ENCODE measurements around the gene SP110. TPM values are rescaled to one million over a fixed set of nuclear protein-coding genes. Genes with fewer than 3 reads are reported as not detected.
"Not testable (repeated sequence)": the region's sequence is repeated elsewhere in the genome, so short reads cannot be mapped to it uniquely, and the experiment has no call there.

The SP110 gene
- total RNA-seq, 1 donor from 2014 or later: 10.6 TPM

DNA sequence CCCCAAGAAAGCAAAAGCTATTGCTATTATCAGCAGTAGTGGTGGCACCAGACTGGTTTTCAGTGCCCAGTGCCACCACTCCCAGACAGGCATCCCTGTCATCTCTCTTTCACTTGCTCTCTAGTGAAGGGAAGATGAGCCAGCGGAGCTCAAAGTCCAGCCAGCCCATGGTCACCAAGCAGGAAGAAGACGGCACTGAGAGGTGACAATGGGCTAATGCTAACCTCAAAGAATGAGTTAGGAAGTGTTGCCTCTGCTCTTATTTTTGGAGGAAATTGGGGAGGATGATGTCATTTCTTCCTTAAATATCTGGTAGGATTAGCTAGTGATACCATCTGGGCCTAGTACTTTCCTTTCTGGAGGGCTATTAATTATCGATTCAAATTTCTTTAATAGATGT, 7.4 kb upstream of the SP110 start:
- ATAC-seq: no peak
- intact Hi-C loops (cut with micrococcal nuclease): no loop called here

DNA sequence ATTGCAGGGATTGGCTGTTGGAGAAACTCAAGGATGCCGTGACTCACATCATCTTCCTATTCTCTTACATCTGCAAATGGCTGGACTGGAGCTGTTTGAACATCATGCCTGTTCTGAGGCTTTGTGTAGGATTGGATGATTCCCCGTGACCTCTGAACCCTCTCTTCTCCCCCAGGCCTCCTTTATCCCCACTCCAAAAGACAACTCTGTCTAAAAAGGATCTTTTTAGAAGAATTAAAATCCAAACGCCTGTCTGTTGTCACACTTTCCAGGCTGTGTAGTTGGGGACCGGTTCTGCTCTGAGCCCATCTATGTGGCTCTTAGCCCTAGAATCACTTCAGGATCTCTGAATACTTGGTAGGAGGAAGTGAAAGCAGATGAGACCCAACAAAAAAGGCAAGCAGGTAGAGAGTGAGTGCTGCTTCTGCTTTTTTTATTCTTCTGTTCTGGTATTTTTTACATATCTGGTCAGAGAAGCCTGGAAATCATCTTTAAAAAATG, 6.3 kb upstream of the SP110 start:
- intact Hi-C loops (cut with micrococcal nuclease): no loop called here
- ATAC-seq (no peak), DNase-seq (no peak)

More for the DNA sequence above, 7.4 kb upstream of the SP110 start:
- no peak for DNase-seq

- peak; percentile 65 for ATAC-seq
- peak; percentile 40 for DNase-seq
- intact Hi-C loops (cut with micrococcal nuclease): no loop called here
Observed at GRCh38 chr2:230225486-230225885, 5.7 kb upstream of the SP110 start, which contains the start of gene SP140. Gene SP140 (plus strand): TSS chr2:230225736. CDS start chr2:230225845, 109 bp downstream.

DNA sequence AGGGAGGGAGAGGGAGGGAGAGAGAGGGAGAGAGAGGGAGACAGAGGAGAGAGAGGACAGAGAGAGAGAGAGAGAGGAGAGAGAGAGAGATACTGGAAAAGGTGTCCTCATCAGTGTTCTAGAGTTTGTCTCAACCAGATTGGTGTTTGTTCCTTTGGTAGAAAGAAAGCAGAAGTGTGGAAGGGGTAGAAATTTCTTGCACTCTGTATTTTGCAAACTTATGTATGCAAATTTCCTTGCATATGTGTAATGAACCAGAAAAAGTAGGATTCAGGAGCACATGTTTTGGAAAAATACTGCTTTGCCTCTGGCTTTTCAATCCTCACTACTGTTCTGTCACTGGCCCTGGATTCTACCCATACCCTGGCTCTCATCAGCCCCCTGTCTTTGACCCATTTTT, 4.7 kb upstream of the SP110 start:
- no peak for DNase-seq
- no peak for ATAC-seq
- intact Hi-C loops (cut with micrococcal nuclease): no loop called here

GRCh38 chr2:230222829-230223228, 3.0 kb upstream of the SP110 start:
- intact Hi-C loops (cut with micrococcal nuclease): not testable (repeated sequence)

GRCh38 chr2:230221493-230221892, 1.7 kb upstream of the SP110 start:
- no peak for DNase-seq

More at GRCh38 chr2:230222829-230223228, 3.0 kb upstream of the SP110 start:
- not testable (repeated sequence) for DNase-seq, ATAC-seq

GRCh38 chr2:230220347-230220969, 674 bp upstream of the SP110 start:
- no peak for DNase-seq
- ATAC-seq: no peak
- intact Hi-C loops (cut with micrococcal nuclease): no loop called here

More at GRCh38 chr2:230221493-230221892, 1.7 kb upstream of the SP110 start:
- intact Hi-C loops (cut with micrococcal nuclease): no loop called here
- ATAC-seq: no peak

- intact Hi-C loops (cut with micrococcal nuclease): no loop called here
- ATAC-seq (peak; percentile 36), DNase-seq (no peak)
Observed at GRCh38 chr2:230218421-230218820, 1.4 kb downstream of the SP110 start.

GRCh38 chr2:230217424-230217823, 2.4 kb downstream of the SP110 start:
- intact Hi-C loops (cut with micrococcal nuclease): no loop called here
- no peak for ATAC-seq
- DNase-seq: no peak

DNA sequence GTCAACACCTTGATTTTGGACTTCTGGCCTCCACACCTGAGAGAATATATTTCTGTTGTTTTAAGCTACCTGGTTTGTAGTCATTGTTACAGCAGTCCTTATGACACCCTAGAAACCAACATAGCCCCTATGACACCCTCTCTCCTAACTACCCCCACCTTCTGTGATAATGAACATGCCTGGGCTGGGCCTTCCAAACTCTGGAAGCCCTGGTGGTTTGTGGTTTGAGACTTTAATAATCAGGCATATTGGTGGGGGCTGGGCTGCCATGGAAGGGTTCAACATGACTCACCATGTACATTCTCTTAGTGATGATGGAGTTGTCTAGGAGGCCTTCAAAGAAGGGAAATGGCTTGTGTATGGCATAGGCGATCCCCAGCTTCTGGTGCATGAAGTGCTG, 3.3 kb downstream of the SP110 start:
- DNase-seq: no peak
- intact Hi-C loops (cut with micrococcal nuclease): no loop called here
- ATAC-seq: no peak

GRCh38 chr2:230209422-230210051, 10.2 kb downstream of the SP110 start:
- intact Hi-C loops (cut with micrococcal nuclease): no loop called here
- no peak for DNase-seq

DNA sequence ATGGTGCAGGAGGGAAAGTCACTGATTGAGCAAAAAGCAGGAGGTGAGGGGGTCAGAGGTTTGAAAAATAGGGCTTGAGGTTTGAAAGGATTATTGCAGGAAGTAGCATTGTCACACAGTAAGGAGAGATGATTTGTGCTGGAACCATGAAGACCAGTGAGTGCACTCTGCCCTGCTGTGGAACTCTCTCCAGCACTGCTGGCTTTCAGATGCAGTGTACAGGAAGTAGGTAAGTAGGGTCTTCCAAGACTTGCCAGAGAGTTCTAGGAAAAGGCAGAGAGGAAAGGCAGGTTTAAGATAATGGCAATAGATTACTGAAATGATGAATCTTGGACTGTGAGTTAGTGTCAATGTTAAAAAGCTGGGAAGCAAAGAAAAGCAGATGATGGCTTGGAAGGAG, 11.2 kb downstream of the SP110 start:
- intact Hi-C loops (cut with micrococcal nuclease): no loop called here
- no peak for ATAC-seq

More at GRCh38 chr2:230209422-230210051, 10.2 kb downstream of the SP110 start:
- ATAC-seq: no peak

GRCh38 chr2:230205721-230206120, 14.1 kb downstream of the SP110 start:
- DNase-seq (no peak), ATAC-seq (no peak)
- intact Hi-C loops (cut with micrococcal nuclease): no loop called here

More for the DNA sequence above, 11.2 kb downstream of the SP110 start:
- DNase-seq: no peak

GRCh38 chr2:230205034-230205433, 14.8 kb downstream of the SP110 start:
- ATAC-seq (no peak), DNase-seq (no peak)
- intact Hi-C loops (cut with micrococcal nuclease): no loop called here

DNA sequence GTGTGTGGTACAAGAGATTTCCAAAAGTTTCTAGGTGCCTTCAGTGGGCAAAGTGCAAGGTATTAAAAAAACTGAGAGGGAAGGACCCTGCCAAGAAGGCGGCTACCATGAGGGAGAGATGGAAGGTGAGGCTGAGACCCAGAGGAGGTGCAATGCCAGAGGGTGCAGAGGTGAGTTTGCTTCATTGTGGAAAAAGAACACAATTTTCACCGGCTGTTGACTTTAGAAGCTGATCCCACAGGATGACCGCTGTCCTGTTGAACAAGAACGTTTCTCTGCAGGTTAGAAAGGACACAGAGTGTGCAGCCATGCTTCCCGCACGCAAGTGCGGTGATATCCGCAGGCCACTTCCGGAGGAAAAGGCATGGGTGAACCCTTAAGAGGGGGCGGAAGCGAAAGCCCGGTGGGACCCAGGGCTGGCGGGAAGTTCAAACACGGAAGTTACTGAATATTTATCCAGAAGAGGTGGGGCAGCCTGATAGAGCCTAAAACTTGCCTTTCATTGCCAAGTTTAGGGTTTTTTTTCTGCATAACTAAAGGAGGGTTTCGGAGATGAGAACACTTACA, 16.6 kb downstream of the SP110 start:
- intact Hi-C loops (cut with micrococcal nuclease): no loop called here
- peak; percentile 44 for ATAC-seq
- peak; percentile 52 for DNase-seq

DNA sequence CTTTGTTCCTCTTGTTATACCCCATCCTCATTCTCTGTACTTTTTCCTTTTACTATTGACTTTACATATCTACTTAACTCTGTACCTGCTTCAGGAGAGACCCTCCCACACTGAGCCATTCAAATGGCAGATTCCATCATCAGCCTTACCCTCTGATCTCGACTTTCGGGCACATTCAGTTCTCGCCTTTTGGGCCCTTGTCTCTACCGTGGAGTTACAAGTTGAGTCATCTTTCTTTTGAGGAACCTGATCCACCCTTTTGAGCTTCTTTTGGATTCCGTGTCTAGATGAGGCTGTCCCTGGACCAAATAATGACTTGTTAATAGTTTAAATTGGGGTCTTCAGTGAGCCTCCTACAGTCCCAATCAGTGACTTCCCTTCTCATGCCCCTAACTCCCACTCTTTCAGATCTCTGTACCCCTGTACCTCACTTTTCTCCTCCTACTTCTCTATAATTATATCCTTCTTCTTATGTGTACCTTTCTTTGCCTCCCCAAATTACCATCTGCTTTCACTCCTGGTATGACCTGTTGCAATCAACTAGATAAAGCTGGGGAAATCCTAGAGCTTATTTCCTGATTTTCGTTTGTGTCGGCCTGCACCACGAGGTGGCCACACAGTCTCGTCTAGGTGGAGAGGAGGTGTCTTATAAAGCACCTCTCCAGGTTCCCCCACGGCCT, 17.2 kb downstream of the SP110 start:
- ATAC-seq (no peak), DNase-seq (no peak)
- intact Hi-C loops (cut with micrococcal nuclease): no loop called here

DNA sequence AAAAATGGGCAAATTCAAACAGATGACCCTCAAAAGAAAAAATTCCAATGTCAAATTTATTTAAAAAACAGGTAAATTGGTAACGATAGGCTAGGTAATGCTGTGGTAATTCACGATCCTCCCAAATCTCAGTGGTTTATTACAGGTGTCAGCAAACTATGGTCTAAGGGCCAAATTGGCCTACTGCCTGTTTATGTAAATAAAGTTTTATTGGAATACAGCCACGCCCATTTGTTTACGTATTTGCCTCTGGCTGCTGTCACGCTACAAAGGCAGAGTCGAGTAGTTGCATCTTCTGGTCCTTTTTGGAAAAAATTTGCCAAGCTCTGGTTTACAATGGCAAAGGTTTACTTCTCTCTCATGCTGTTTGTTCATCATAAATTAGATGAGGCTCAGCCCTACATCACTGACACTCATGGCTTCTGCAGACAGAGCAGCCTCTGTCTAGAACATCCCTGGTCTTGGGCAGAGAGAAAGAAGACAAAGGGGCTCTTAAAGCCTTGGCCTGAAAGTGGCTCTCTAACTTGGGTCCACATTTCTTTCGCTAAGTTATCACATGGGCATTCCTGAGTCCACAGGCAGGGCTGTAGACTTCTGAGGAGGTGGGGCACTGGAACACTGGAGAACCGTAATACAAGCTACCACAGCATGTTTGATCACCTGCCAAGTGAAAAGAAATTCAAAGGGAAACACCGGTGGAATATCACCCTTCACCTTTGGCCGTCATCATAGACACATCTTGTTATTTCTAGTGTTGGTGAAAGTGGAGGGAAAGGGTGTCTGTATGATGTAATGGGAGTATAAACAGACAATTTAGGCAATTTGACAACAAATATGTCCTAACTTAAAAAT, 34.8 kb downstream of the SP110 start:
- intact Hi-C loops (cut with micrococcal nuclease): no loop called here
- no peak for ATAC-seq
- no peak for DNase-seq

GRCh38 chr2:230181195-230181594, 38.6 kb downstream of the SP110 start:
- DNase-seq (no peak), ATAC-seq (no peak)
- intact Hi-C loops (cut with micrococcal nuclease): no loop called here

GRCh38 chr2:230179907-230180306, 39.9 kb downstream of the SP110 start:
- intact Hi-C loops (cut with micrococcal nuclease): no loop called here
- DNase-seq (no peak), ATAC-seq (no peak)
